Forelimb muscle (tissue), 1 donor: Measurements from ENCODE around the gene RUFY1. TPM values are rescaled to one million over a fixed set of nuclear protein-coding genes. Genes with fewer than 3 reads are reported as not detected.

ENCODE experiments used
- DNase-seq: peaks from one replicate; pipeline ENCODE4 v3.0.0-alpha.2; 2013; ENCODE audit warnings: low read depth
- polyA plus RNA-seq: library from polyadenylated mRNA; unstranded; fragments of 120-200 nt; gene quantifications from one replicate; pipeline ENCODE4 v1.2.1, GENCODE V29; 2013; ENCODE audit not compliant: insufficient read length

RUFY1 gene
- polyA plus RNA-seq, 1 donor = 35.9 TPM

DNA sequence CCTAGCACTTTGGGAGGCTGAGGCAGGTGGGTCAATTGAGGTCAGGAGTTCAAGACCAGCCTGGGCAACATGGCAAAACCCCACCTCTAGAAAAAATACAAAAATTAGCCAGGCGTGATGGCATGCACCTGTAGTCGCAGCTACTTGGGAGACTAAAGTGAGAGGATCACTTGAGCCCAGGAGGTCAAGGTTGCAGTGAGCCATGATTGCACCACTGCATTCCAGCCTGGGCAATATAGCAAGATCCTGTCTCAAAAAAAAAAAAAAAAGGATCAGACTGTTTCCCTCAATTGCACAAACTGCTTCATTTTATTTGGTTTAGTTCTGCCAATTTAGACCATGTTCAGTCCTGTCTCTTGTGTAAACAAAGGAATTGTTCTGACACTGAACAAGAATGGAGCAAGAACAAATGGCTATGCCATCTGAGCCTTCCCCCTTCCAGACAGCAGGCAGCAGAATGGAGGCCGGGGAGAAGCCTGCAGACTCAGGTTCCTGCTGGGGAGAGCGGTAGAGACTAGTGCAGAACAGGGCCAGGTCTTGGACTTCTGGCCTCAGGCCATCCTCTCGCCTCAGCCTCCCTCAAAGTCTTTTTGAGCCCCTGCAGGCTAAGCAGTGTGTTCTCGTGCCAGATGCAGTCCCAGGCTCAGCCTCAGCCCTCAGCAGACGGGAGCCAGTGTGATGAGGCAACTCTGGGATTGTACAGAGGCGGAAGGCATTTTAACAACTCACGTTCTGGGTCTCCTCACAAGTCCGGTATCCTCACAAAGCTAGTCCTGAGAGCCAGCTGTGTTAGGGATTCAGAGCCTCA is 54.9 kb downstream of the RUFY1 start:
- DNase-seq = no peak

- no peak for DNase-seq
Measured at GRCh38 chr5:179606071-179606909, 55.9 kb downstream of the RUFY1 start.

DNA sequence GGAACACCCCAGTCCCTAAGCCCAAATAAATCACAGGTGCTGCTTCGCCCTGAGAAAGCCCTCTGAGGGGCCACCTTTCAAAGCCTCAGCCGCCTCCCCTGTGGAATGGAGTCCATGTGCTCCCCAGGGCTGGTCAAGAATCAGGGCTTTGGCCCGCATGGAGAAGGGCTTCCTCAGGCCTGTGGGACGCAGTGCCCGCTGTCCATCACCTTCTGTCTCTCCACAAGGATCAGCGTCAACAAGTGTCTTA is 56.5 kb downstream of the RUFY1 start:
- no peak for DNase-seq

GRCh38 chr5:179607160-179607931 is 57.0 kb downstream of the RUFY1 start:
- DNase-seq = no peak

GRCh38 chr5:179608131-179608581 is 57.8 kb downstream of the RUFY1 start:
- DNase-seq = no peak

- no peak for DNase-seq
Measured at GRCh38 chr5:179609834-179610108, 59.4 kb downstream of the RUFY1 start.

DNA sequence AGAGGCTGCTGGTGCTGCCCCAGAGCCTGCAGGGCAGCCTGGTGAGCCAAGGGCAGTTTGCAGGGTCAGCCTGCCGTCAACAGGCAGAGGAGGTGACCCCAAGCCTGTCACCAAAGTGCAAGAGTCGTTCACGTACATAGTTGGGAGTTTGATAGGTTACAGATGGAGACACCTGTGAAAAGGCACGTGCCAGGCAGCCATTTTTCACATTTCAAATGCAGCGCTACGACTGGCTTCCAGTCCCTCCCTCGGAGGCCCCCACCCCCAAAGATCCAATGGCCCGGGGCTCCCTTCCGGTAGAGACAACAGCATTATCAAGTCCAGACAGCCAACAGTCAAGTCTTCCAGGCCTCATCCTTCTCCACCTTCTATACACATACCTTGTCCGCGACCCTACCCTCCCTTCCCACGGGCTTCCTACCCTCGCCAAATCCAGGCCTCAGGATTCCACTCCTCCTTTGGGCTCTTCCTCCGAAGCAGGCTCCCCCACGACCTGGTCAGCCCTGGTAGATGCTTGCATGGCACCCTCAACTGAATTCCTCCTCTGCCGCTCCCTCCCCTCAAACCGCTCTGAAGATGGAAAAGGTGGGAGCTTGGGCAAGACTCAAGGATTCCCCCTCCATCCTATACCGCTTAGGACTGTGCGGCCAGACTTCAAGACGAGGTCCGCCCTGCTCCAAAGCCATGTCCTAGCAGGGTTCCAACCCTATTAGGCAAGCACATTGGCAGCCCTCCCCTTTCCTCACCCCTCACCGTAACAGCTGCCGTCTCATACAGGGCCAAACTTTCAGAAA is 60.0 kb downstream of the RUFY1 start:
- DNase-seq = no peak

DNA sequence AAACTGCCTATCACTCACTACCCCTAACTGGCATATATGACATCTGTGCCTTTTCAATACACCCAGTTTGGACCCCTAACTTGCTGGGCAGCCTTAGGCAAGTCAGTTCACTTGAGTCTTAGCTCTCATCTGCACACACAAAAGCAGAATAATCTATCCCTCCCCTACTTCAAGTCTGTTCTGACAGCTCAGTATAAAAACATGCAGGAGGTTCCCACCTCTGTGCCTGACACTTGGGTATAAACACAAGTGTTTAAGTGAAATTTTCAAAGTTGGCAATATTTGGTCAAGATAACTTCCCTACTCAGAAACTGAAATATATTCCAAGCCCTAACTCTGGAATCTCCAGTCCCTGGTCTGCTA is 60.5 kb downstream of the RUFY1 start:
- no peak for DNase-seq

DNA sequence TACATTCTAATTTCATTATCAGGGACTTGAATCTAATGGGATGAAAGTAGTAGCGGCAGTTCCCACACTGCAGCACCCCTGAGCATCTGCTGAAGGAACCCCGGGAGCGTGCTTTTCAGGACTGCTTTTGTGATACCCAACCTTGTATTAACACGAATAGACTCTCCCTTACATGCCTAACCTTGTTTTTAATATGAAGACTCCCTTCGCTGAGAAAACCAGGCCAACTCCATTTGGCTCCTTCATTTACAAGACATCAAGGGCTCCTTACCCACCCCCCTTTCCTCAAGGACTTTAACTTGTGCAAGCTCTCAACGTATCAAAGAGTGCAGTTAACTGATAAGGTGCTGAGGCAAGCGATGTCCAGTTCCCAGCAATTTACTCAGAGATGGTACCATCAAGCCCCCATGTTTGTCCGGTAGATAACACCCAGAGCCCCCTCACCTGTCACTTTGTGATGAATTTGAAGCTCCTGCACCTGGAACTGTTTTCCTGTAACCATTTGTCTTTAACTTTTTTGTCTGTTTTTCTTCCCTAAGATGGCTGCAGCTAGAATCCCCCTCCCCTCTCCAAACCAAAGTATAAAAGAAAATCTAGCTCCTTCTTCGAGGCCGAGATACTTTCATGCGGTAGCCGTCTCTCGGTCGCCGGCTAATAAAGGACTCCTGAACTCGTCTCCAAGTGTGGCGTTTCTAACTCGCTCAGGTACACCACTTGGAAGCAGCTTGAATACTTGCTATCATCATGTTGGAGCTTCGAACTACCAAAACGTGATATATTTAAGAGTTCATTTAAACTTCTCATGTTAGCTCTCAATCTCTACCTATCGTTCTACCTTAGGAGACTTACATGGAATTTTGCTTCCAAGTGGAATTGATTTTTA is 62.5 kb downstream of the RUFY1 start:
- DNase-seq = no peak

DNA sequence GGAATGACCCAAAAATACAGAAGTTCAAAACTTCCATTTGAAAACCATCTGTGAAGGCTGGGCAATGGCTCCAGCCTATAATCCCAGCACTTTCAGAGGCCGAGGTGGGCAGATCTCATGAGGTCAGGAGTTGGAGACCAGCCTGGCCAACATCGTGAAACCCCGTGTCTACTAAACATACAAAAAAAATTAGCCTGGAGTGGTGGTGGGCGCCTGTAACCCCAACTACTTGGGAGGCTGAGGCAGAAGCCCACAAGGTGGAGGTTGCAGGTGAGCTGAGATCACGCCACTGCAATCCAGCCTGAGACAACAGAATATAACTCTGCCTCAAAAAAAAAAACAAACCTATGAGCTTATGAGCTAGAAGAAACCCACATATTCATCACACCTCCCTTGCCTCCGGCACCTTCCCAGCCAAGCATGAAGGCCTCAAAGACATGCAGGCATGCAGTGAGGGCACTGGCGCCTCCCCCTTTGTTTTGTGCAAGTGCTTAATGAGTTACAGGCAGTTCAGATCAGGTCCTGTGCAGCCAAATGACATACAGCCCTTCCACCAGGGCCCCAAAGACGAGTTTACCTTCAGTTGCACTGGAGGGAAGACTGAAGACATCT is 63.2 kb downstream of the RUFY1 start:
- no peak for DNase-seq

DNA sequence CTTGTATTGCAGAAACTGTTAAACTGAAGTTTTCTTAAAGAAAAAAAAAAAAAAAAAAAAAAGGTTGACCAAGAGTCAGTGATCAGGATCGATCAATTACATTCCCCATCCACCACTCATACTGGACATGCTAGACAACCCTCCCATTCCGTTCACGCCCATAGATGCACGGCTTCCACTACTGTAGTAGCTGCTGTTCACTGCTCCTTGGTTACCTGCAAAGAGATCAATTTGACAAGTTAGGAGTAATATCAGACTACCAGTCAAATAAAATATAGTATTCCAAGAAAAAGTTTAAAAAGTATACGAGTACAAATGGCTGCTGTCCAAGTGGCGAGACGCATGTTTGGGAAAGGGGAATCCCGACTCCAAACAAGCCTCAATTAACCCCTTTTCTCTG is 64.4 kb downstream of the RUFY1 start:
- no peak for DNase-seq

- no peak for DNase-seq
Measured at GRCh38 chr5:179615203-179615602, 64.8 kb downstream of the RUFY1 start.

DNA sequence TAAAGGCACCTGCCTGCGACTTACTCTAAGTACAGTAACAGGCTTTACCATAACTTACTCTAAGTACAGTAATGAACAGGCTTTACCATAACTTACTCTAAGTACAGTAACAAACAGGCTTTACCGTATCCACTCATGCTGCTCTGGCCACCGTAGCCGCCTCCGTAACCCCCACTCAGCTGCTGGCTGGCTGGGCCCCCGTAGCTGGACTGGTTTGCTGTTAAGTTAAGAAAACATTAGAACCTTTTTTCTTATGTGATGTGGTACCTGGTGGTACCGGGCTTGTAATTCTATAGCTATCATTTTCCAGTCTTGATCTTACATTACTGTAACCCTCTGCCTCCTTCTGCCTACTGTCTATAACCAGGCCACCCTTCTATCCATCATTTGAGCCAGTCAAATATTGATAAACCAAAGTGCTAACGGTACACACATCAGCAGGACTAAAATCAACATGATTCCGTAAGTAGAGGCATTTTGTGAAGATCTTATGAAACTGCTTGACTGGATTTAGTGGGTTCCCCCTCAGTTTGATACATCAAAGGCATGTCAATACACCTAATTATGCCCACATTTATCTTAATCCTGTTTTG is 65.7 kb downstream of the RUFY1 start:
- no peak for DNase-seq

GRCh38 chr5:179617930-179618329 is 67.6 kb downstream of the RUFY1 start:
- DNase-seq = no peak

GRCh38 chr5:179618923-179619554 is 68.7 kb downstream of the RUFY1 start:
- no peak for DNase-seq

- DNase-seq = no peak
Measured at GRCh38 chr5:179619776-179620175, 69.4 kb downstream of the RUFY1 start.

DNA sequence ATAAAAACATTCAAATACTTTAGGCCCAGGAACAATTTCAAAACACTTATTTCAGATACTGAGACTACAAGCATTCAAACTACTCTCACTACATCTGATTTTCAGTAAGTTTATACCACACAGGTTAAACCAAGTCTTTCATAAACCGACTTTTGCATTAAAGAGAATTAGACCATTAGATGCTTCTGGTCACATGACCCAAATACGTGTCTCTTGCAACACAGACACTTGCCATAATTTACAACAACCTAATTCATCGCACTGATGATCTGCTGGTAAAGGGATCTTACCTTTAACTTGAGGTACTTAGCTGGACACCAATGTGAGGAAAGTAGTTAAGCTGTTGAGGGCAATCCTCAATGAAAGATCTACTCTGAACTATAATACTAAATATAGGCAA is 69.9 kb downstream of the RUFY1 start:
- DNase-seq = no peak

DNA sequence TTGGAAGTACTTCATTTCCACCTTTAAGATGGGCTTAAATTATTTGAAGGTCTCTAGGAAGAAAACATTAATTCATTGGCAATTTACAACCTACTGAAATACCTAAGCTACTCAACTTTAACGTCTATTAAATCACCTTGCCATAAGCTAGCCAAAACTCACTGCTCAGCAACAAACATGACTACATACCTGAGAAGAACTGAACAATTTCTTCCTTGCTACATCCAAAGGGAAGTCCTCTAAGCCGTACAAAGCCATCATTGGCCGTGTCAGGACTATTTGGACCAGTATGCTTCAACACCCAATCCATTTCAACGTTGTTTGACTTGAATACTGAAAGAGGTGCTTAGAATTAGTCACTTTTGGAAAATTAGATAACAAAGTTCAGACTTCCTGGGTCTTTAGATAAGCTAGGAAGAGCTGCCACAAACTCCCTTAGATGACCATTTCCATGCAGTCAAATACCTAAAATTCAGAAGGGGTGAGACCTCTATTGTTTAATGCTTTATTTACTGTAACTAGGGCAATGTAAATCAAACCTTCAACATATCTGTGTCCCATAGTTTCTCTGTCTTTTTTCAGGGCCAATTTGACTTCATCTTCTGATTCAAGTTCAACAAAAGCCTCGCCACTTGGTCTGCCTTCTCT is 70.5 kb downstream of the RUFY1 start:
- no peak for DNase-seq

DNA sequence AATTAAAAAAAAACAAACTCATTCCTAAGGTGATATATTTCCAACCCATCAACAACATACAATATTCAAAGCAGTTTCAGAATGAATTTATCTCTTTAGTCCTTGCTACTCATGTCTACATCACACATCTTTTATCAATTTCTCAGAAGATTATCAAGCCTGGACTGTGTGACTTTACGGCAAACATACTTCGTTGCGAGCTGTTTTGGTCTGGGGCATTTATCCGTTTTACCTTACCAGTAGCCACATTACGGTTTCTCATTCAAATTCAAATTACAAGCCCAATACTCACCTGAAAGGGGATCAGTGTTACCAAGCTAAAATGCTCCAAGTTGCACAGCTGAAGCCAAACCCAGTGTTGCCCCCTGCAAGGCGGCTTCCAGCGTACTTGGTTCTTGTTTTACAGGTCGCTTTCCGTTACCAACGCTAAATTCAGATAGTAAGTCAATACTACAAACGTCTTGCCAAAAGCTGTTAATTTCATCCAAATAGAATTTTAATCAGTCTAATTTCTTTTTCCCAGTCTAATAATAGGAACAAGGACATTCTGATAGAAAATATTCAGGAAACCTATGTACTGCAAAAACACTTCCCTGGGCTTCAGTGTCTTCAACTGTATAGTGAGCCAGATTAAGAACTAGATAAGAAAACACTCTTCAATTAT is 71.3 kb downstream of the RUFY1 start:
- no peak for DNase-seq
